ENCODE data around the gene FHIT. TPM values are rescaled to one million over a fixed set of nuclear protein-coding genes. Genes with fewer than 3 reads are reported as not detected.

The FHIT gene
- total RNA-seq, 2 donors from 2014 or later = 6.8 to 12.3 TPM

DNA sequence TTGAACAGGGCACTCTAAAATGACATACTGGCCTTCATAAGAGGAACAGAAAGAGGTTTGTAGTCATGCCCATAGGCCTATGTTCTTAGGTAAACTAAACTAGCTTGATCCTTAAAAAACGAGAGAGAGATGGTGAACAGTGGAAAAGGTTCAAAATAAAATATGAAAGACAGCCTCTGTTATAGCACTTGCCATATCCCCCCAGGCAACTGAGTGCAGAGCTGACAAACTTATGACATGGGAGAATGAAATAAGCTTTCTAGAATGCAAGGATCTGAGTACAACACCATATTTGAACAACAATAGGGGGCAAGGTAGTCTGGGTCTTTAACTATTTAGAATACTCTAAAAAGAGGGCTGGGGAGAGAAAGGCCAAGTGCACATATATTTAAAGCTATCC lies 1500.9 kb downstream of the FHIT start:
- H3K27me3 Mint-ChIP-seq (ENCODE audit: insufficient read depth) = peaks cover 6% of the 10 kb centered on the region
- H3K4me1 ChIP-seq (ENCODE audit: control insufficient read depth, insufficient read depth, low read length) = peaks cover 5% of the 10 kb centered on the region
- H3K27me3 ChIP-seq (ENCODE audit: control insufficient read depth, insufficient read depth, low read length, poor library complexity, severe bottlenecking) = no peaks in the 10 kb centered on the region
- no peak overlapping the region for H3K27ac Mint-ChIP-seq
- H3K36me3 ChIP-seq (ENCODE audit: control insufficient read depth, insufficient read depth, low read length) = no peaks in the 10 kb centered on the region
- no peak overlapping the region for H3K27ac ChIP-seq (ENCODE audit: low read depth, low read length)
- peaks cover 4% of the 10 kb centered on the region for H3K9me3 Mint-ChIP-seq
- TF ChIP-seq, protein P1, sequence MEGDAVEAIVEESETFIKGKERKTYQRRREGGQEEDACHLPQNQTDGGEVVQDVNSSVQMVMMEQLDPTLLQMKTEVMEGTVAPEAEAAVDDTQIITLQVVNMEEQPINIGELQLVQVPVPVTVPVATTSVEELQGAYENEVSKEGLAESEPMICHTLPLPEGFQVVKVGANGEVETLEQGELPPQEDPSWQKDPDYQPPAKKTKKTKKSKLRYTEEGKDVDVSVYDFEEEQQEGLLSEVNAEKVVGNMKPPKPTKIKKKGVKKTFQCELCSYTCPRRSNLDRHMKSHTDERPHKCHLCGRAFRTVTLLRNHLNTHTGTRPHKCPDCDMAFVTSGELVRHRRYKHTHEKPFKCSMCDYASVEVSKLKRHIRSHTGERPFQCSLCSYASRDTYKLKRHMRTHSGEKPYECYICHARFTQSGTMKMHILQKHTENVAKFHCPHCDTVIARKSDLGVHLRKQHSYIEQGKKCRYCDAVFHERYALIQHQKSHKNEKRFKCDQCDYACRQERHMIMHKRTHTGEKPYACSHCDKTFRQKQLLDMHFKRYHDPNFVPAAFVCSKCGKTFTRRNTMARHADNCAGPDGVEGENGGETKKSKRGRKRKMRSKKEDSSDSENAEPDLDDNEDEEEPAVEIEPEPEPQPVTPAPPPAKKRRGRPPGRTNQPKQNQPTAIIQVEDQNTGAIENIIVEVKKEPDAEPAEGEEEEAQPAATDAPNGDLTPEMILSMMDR (conservative IDR thresholded peaks at IDR 0.05) = no peak
- DNase-seq = no peak
- H3K9ac ChIP-seq (ENCODE audit: extremely low read depth, low read length, poor library complexity, severe bottlenecking) = no peak overlapping the region
- H3K36me3 Mint-ChIP-seq (ENCODE audit: low read depth) = no peaks in the 10 kb centered on the region
- no peak overlapping the region for H3K4me3 ChIP-seq (ENCODE audit: low read length)
- WGBS, 2 experiments (ENCODE audit: insufficient coverage in 1 of 2, insufficient read length in 1 of 2) = 81% methylated on average over 1 of the region's 1 CpG; no CpG with 5 or more reads in 1 of the 2 experiments
- no peaks in the 10 kb centered on the region for H3K9me3 ChIP-seq (ENCODE audit: control insufficient read depth, low read length)
- no peak overlapping the region for H3K4me3 Mint-ChIP-seq
- H3K4me1 Mint-ChIP-seq = peaks cover 12% of the 10 kb centered on the region

DNA sequence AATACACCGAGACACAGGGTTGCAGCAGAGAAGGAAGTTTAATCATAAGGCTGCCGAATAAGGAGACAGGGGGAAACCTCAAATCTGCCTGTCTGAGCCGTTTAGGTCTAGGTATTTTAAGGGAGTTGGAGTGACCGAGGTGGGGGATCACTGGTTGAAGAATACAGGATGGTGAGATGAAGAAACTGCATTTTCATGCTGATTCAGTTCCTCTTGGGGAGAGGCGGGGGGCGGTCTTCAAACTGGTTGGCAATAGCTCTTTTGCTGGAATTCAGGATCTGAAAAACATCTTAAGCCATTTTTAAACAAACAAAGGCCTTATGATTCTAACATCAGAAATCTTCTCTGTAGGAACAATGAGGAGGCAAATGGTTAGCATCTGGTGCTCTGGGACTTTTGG lies 1502.0 kb downstream of the FHIT start:
- Histone ChIP-seq H3K36me3 (ENCODE audit: control insufficient read depth, insufficient read depth, low read length) (no peaks in the 10 kb centered on the region), H3K27ac (ENCODE audit: low read depth, low read length) (no peak overlapping the region), H3K9ac (ENCODE audit: extremely low read depth, low read length, poor library complexity, severe bottlenecking) (no peak overlapping the region), H3K4me3 (ENCODE audit: low read length) (no peak overlapping the region), H3K9me3 (ENCODE audit: control insufficient read depth, low read length) (no peaks in the 10 kb centered on the region), H3K27me3 (ENCODE audit: control insufficient read depth, insufficient read depth, low read length, poor library complexity, severe bottlenecking) (no peaks in the 10 kb centered on the region), H3K4me1 (ENCODE audit: control insufficient read depth, insufficient read depth, low read length) (no peaks in the 10 kb centered on the region)
- Mint-ChIP-seq H3K4me1 (peaks cover 4% of the 10 kb centered on the region), H3K27me3 (ENCODE audit: insufficient read depth) (peaks cover 6% of the 10 kb centered on the region), H3K36me3 (ENCODE audit: low read depth) (no peaks in the 10 kb centered on the region), H3K4me3 (no peak overlapping the region), H3K9me3 (peaks cover 4% of the 10 kb centered on the region), H3K27ac (no peak overlapping the region)
- 80 to 86% methylated on average over 6 of the region's 6 CpGs for WGBS, 2 experiments (ENCODE audit: insufficient coverage in 1 of 2, insufficient read length in 1 of 2)
- DNase-seq = no peak
- TF ChIP-seq, protein P1 (conservative IDR thresholded peaks at IDR 0.05) = no peak

DNA sequence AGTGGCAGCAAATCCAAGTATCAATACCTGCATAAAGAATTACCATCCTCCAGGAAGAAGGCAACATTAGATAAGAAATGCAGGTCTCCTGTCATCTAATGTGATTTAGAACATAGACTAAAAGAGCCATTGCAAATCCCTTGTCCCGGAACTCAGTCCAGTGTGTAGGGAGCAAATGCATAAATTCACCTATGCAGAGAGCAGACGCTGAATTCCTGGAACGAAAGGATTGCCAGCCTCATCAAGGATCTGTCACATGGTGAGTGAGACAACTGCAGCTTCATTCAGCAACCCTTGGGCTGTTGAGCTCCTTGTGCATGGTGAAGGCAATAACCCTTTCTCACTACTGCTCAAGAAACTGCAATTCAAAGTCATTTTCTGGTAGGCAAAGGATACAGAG lies 1504.7 kb downstream of the FHIT start:
- peaks cover 4% of the 10 kb centered on the region for H3K27me3 Mint-ChIP-seq (ENCODE audit: insufficient read depth)
- Histone ChIP-seq H3K4me3 (ENCODE audit: low read length) (no peak overlapping the region), H3K27me3 (ENCODE audit: control insufficient read depth, insufficient read depth, low read length, poor library complexity, severe bottlenecking) (no peaks in the 10 kb centered on the region), H3K9me3 (ENCODE audit: control insufficient read depth, low read length) (no peaks in the 10 kb centered on the region), H3K36me3 (ENCODE audit: control insufficient read depth, insufficient read depth, low read length) (no peaks in the 10 kb centered on the region), H3K9ac (ENCODE audit: extremely low read depth, low read length, poor library complexity, severe bottlenecking) (no peak overlapping the region), H3K27ac (ENCODE audit: low read depth, low read length) (no peak overlapping the region), H3K4me1 (ENCODE audit: control insufficient read depth, insufficient read depth, low read length) (no peaks in the 10 kb centered on the region)
- H3K4me3 Mint-ChIP-seq = no peak overlapping the region
- DNase-seq = no peak
- peaks cover 6% of the 10 kb centered on the region for H3K9me3 Mint-ChIP-seq
- H3K27ac Mint-ChIP-seq = no peak overlapping the region
- peaks cover 7% of the 10 kb centered on the region for H3K4me1 Mint-ChIP-seq
- H3K36me3 Mint-ChIP-seq (ENCODE audit: low read depth) = no peaks in the 10 kb centered on the region
- 87 to 94% methylated on average over 3 of the region's 3 CpGs for WGBS, 2 experiments (ENCODE audit: insufficient coverage in 1 of 2, insufficient read length in 1 of 2)
- TF ChIP-seq, protein P1 (conservative IDR thresholded peaks at IDR 0.05) = no peak
